Peyer's patch (tissue), 4 donors: ENCODE data around the gene MYO3B.

Experiments
- CTCF ChIP-seq, 6 experiments: fragments of 450-650 bp in 4 of 6; fragments of 200-600 bp in 2 of 6; sonication (generic) in 1 of 6; IDR thresholded peaks; one replicate each; pipeline ENCODE4 v1.5.1; 2017 to 2019; ENCODE audit warnings: antibody characterized with exemption in 6 of 6, mild to moderate bottlenecking in 3 of 6, moderate library complexity in 1 of 6
- POLR2A ChIP-seq, 2 donors: fragments of 450-650 bp; IDR thresholded peaks; one replicate each; pipeline ENCODE4 v1.5.1; 2017; ENCODE audit warnings: antibody characterized with exemption in 2 of 2, mild to moderate bottlenecking in 2 of 2, moderate library complexity in 2 of 2

DNA sequence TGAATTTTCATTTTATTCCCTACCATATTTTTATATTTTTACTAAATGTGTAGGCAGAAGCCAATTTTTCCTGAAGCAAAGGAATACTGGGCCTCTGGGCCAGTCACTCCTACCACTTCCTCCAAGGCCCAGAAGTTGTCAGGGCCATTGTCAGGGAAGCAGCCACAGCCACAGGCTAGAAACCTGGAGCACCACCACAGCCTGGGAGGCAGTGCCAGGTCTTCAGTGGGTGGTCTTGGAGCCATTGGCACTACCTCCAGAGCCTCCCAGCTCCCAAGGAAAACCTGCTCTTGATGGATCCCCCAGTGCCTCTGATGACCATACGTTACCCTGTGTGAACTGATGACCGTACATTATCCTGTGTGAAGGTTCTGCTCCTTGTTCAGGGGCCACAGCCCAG, 401.6 kb downstream of the MYO3B start:
- TF ChIP-seq CTCF (IDR thresholded peaks at IDR 0.05) = no peak
- TF ChIP-seq POLR2A (IDR thresholded peaks at IDR 0.05) = no peak
